ENCODE results near the gene ASB4.

DNA sequence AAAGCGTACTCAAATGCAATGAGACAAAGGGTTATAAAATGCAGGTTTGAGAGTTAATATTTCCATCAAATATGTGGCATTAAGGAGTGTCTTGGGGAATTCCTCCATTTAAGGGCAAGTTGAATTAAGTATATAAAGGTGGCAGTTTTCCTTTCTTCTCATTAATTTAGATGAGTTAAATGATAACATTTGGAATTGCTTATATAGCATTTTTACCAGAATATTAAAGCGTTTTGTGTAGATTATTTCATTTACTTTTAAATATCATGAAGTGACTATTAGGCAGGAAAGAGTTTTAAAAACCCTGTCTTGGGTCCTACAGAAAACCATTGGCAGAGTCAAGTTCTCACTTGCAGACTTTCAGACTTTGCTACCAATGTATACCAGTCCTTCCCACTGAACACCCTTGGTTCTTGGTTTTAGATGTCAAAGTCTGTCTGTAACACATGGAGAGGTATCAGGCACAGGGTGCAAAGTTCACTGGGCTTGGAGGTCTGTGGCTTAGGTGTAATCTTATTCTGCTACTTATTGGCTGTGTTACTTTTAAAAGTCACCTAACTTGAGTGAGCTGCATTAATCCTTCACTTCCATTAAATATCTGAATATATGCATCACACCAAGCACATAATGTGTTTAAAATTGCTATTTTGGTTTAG is 51.0 kb downstream of the ASB4 start:
- TF ChIP-seq, protein P1, sequence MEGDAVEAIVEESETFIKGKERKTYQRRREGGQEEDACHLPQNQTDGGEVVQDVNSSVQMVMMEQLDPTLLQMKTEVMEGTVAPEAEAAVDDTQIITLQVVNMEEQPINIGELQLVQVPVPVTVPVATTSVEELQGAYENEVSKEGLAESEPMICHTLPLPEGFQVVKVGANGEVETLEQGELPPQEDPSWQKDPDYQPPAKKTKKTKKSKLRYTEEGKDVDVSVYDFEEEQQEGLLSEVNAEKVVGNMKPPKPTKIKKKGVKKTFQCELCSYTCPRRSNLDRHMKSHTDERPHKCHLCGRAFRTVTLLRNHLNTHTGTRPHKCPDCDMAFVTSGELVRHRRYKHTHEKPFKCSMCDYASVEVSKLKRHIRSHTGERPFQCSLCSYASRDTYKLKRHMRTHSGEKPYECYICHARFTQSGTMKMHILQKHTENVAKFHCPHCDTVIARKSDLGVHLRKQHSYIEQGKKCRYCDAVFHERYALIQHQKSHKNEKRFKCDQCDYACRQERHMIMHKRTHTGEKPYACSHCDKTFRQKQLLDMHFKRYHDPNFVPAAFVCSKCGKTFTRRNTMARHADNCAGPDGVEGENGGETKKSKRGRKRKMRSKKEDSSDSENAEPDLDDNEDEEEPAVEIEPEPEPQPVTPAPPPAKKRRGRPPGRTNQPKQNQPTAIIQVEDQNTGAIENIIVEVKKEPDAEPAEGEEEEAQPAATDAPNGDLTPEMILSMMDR (IDR thresholded peaks at IDR 0.05): no peak
- no peak for TF ChIP-seq POLR2A (IDR thresholded peaks at IDR 0.05)
